GM23338 (cell line): ENCODE results near the gene ZNF497. TPM values are rescaled to one million over a fixed set of nuclear protein-coding genes. Genes with fewer than 3 reads are reported as not detected.

Experiments used
- ATAC-seq: fragments of 200-7000 bp; cut with Tn5 transposase; 3 replicates; pipeline ENCODE4 v1.9.1; 2020
- DNase-seq: peaks from one replicate; pipeline ENCODE4 v3.0.0-alpha.2; 2015; ENCODE audit warnings: low spot score
- H2AFZ ChIP-seq: fragments of 200-600 bp; sonication (generic); 2 replicates; pipeline ENCODE4 v1.8.0; 2016; ENCODE audit warnings: antibody characterized with exemption, mild to moderate bottlenecking, moderate library complexity
- H3F3A ChIP-seq: fragments of 200-600 bp; sonication (generic); replicated peaks from 2 replicates; pipeline ENCODE4 v1.8.0; 2017; ENCODE audit warnings: antibody characterized with exemption, mixed run types, low read depth
- H3K27ac ChIP-seq: fragments of 200-600 bp; sonication (generic); 2 replicates; pipeline ENCODE4 v1.6.1; 2016; ENCODE audit warnings: low read depth
- H3K27me3 ChIP-seq: fragments of 200-600 bp; sonication (generic); 2 replicates; pipeline ENCODE4 v1.8.0; 2016; ENCODE audit warnings: mild to moderate bottlenecking, mixed run types, moderate library complexity; ENCODE audit not compliant: insufficient read depth
- H3K36me3 ChIP-seq: fragments of 200-600 bp; sonication (generic); 2 replicates; pipeline ENCODE4 v1.8.0; 2016; ENCODE audit warnings: mild to moderate bottlenecking; ENCODE audit not compliant: insufficient read depth
- H3K4me1 ChIP-seq: fragments of 200-600 bp; sonication (generic); 2 replicates; pipeline ENCODE4 v1.8.0; 2016; ENCODE audit warnings: mild to moderate bottlenecking, moderate library complexity; ENCODE audit not compliant: insufficient read depth
- H3K4me2 ChIP-seq: fragments of 200-600 bp; sonication (generic); 2 replicates; pipeline ENCODE4 v1.7.1; 2017; ENCODE audit warnings: mixed run types
- H3K4me3 ChIP-seq: fragments of 200-600 bp; sonication (generic); 2 replicates; pipeline ENCODE4 v1.6.1; 2016; ENCODE audit warnings: mixed run types
- H3K79me2 ChIP-seq: fragments of 200-600 bp; sonication (generic); replicated peaks from 2 replicates; pipeline ENCODE4 v1.8.0; 2017; ENCODE audit warnings: mild to moderate bottlenecking; ENCODE audit not compliant: insufficient read depth
- H3K9me2 ChIP-seq: fragments of 200-600 bp; sonication (generic); 2 replicates; pipeline ENCODE4 v1.8.0; 2017; ENCODE audit not compliant: insufficient read depth
- H4K20me1 ChIP-seq: fragments of 200-600 bp; sonication (generic); replicated peaks from 2 replicates; pipeline ENCODE4 v1.8.0; 2017; ENCODE audit warnings: mild to moderate bottlenecking; ENCODE audit not compliant: insufficient read depth
- H3K27ac Mint-ChIP-seq: 2 replicates; pipeline ENCODE4 v1.8.0; 2020; ENCODE audit warnings: inconsistent platforms, mild to moderate bottlenecking, moderate library complexity, mixed read lengths
- H3K27me3 Mint-ChIP-seq: 3 replicates; pipeline ENCODE4 v1.8.0; 2022; ENCODE audit warnings: low read depth, mild to moderate bottlenecking, moderate library complexity, mixed read lengths, inconsistent platforms; ENCODE audit not compliant: insufficient read depth, poor library complexity
- H3K36me3 Mint-ChIP-seq: 3 replicates; pipeline ENCODE4 v1.8.0; 2021; ENCODE audit warnings: low read depth, mild to moderate bottlenecking, inconsistent platforms, moderate library complexity, mixed read lengths
- H3K4me1 Mint-ChIP-seq: 3 replicates; pipeline ENCODE4 v1.8.0; 2020; ENCODE audit warnings: mild to moderate bottlenecking, inconsistent platforms, mixed read lengths
- H3K4me3 Mint-ChIP-seq: 3 replicates; pipeline ENCODE4 v1.8.0; 2021; ENCODE audit warnings: moderate library complexity, mild to moderate bottlenecking, inconsistent platforms, mixed read lengths
- H3K9me3 Mint-ChIP-seq: 3 replicates; pipeline ENCODE4 v1.8.0; 2020; ENCODE audit warnings: moderate library complexity, mild to moderate bottlenecking, inconsistent platforms, mixed read lengths
- CREB1 ChIP-seq: fragments of 250-450 bp; sonication (Bioruptor Pico); IDR thresholded peaks from 2 replicates; pipeline ENCODE4 v1.5.0; 2020; ENCODE audit warnings: low read depth, mild to moderate bottlenecking, moderate library complexity
- CTCF ChIP-seq, 2 experiments: fragments of 200-600 bp in 1 of 2; sonication (generic) in 1 of 2; conservative IDR thresholded peaks; 2 replicates each; pipeline versions ENCODE4 v1.5.1 to v1.6.1; 2016 to 2017; ENCODE audit warnings: antibody characterized with exemption in 2 of 2, low read depth in 2 of 2, mild to moderate bottlenecking in 2 of 2, moderate library complexity in 1 of 2
- ETS1 ChIP-seq: IDR thresholded peaks from 2 replicates; pipeline ENCODE4 v1.6.1; 2016; ENCODE audit warnings: antibody characterized with exemption
- EZH2 ChIP-seq: fragments of 200-600 bp; sonication (generic); IDR thresholded peaks from one replicate; pipeline ENCODE4 v1.8.0; 2017; ENCODE audit warnings: antibody characterized with exemption, mild to moderate bottlenecking, low read depth; ENCODE audit not compliant: unreplicated experiment
- EZH2phosphoT487 ChIP-seq: fragments of 200-600 bp; sonication (generic); IDR thresholded peaks from one replicate; pipeline ENCODE4 v1.8.1; 2018; ENCODE audit warnings: antibody characterized with exemption; ENCODE audit not compliant: unreplicated experiment
- JUNB ChIP-seq: IDR thresholded peaks from one replicate; pipeline ENCODE4 v1.6.1; 2016; ENCODE audit warnings: antibody characterized with exemption; ENCODE audit not compliant: unreplicated experiment
- NANOG ChIP-seq: IDR thresholded peaks from 2 replicates; pipeline ENCODE4 v1.6.1; 2016; ENCODE audit warnings: antibody characterized with exemption, borderline replicate concordance
- REST ChIP-seq: IDR thresholded peaks from one replicate; pipeline ENCODE4 v1.6.1; 2018; ENCODE audit warnings: antibody characterized with exemption; ENCODE audit not compliant: unreplicated experiment
- STAT1 ChIP-seq: IDR thresholded peaks from one replicate; pipeline ENCODE4 v1.6.1; 2016; ENCODE audit warnings: antibody characterized with exemption; ENCODE audit not compliant: unreplicated experiment
- ZNF114 ChIP-seq: fragments of 250-450 bp; sonication (Bioruptor Pico); IDR thresholded peaks from 2 replicates; pipeline ENCODE4 v1.5.0; 2020; ENCODE audit warnings: mild to moderate bottlenecking, moderate library complexity
- ZNF331 ChIP-seq: fragments of 250-450 bp; sonication (Bioruptor Pico); IDR thresholded peaks from 2 replicates; pipeline ENCODE4 v1.5.0; 2020; ENCODE audit warnings: low read depth, mild to moderate bottlenecking, moderate library complexity
- ZNF462 ChIP-seq: fragments of 250-450 bp; sonication (Bioruptor Pico); IDR thresholded peaks from 2 replicates; pipeline ENCODE4 v1.5.0; 2020; ENCODE audit warnings: mild to moderate bottlenecking, moderate library complexity
- polyA plus RNA-seq: library from polyadenylated mRNA; unstranded; fragments of >200 nt; fragmentation: Nextera tagmentation; extraction: Ambion mirVana; gene quantifications from 2 replicates; pipeline ENCODE4 v1.2.1, GENCODE V29; 2016
- total RNA-seq: library from RNA; depleted of rRNA; stranded (reverse); fragments of >200 nt; shearing (Covaris generic); gene quantifications from 2 replicates; pipeline ENCODE4 v1.2.3, GENCODE V29; 2014

ZNF497 gene
- total and polyA plus RNA-seq, 2 experiments from 2014 or later = 0.44 to 2.0 TPM

- Mint-ChIP-seq H3K9me3 (no peaks in the 10 kb centered on the region), H3K27me3 (peaks cover 7% of the 10 kb centered on the region), H3K4me1 (peaks cover 13% of the 10 kb centered on the region), H3K27ac (no peak overlapping the region), H3K4me3 (peak overlapping the region; percentile 97), H3K36me3 (peaks cover 44% of the 10 kb centered on the region)
- ATAC-seq = no peak
- H3K9me2 ChIP-seq = no peaks in the 10 kb centered on the region
- no peak for TF ChIP-seq CTCF (conservative IDR thresholded peaks at IDR 0.05; ENCODE audit: low read depth in 2 of 2)
- no peak for TF ChIP-seq ZNF462 (CRISPR knock-in tag)
- no peak for TF ChIP-seq STAT1
- no peak for TF ChIP-seq ETS1
- no peak for TF ChIP-seq NANOG
- no peak for TF ChIP-seq REST
- no peak for TF ChIP-seq JUNB
- TF ChIP-seq ZNF114 = no peak
- no peak for TF ChIP-seq EZH2
- TF ChIP-seq EZH2phosphoT487 = no peak
- TF ChIP-seq CREB1 (CRISPR knock-in tag) = no peak
- no peak for TF ChIP-seq ZNF331 (CRISPR knock-in tag)
- peaks cover 6% of the 10 kb centered on the region; the same call in 1 of the 2 replicates for H3K4me1 ChIP-seq
- peaks cover 24% of the 10 kb centered on the region for H4K20me1 ChIP-seq
- H3F3A ChIP-seq = 0 out of 2 replicates have a peak, but pooled peaks cover 8% of the 10 kb centered on the region
- H3K4me3 ChIP-seq = peak overlapping the region; percentile 71
- no peak for DNase-seq
- 0 out of 2 replicates have a peak, but pooled peaks cover 3% of the 10 kb centered on the region for H3K36me3 ChIP-seq
- peak overlapping the region; percentile 85 for H3K4me2 ChIP-seq
- H3K79me2 ChIP-seq = peaks cover 14% of the 10 kb centered on the region
- peak overlapping the region; percentile 82; the same call in 1 of the 2 replicates for H2AFZ ChIP-seq
- no peaks in the 10 kb centered on the region for H3K27me3 ChIP-seq
- peak overlapping the region; percentile 9; the same call in 1 of the 2 replicates for H3K27ac ChIP-seq
These were observed 56.6 kb downstream of the ZNF497 start for GRCh38 chr19:58305932-58306323.
